AG09319 (cell line): ENCODE measurements around the gene MRPL34.
A peak's percentile ranks its signal among the peaks of the same experiment; 100 is the strongest.

Experiments
- DNase-seq: peaks from one replicate; pipeline ENCODE4 v3.0.0-alpha.2; 2010; ENCODE audit warnings: low read depth; ENCODE audit errors: extremely low read depth
- CTCF ChIP-seq: IDR thresholded peaks from 2 replicates; pipeline ENCODE4 v1.5.1; 2011; ENCODE audit warnings: low read depth, mild to moderate bottlenecking, inconsistent platforms, low read length, moderate library complexity

Gene MRPL34

GRCh38 chr19:17330262-17331044, 24.8 kb downstream of the MRPL34 start:
- TF ChIP-seq CTCF, result no peak

GRCh38 chr19:17331045-17331558, 25.4 kb downstream of the MRPL34 start:
- DNase-seq, result no peak
- no peak for TF ChIP-seq CTCF

More at GRCh38 chr19:17330262-17331044, 24.8 kb downstream of the MRPL34 start:
- no peak for DNase-seq

- no peak for TF ChIP-seq CTCF
Measured at GRCh38 chr19:17332360-17332676, 26.6 kb downstream of the MRPL34 start.

GRCh38 chr19:17332677-17333581, 27.3 kb downstream of the MRPL34 start:
- DNase-seq, result no peak

More at GRCh38 chr19:17332360-17332676, 26.6 kb downstream of the MRPL34 start:
- DNase-seq, result no peak

GRCh38 chr19:17333611-17334413, 28.1 kb downstream of the MRPL34 start:
- DNase-seq, result no peak
- TF ChIP-seq CTCF, result no peak

More at GRCh38 chr19:17332677-17333581, 27.3 kb downstream of the MRPL34 start:
- no peak for TF ChIP-seq CTCF

GRCh38 chr19:17334414-17335409, 29.0 kb downstream of the MRPL34 start, which contains the start of gene ANO8:
Gene ANO8, minus strand, starts transcription at chr19:17334855. Its CDS starts 185 bp downstream, at chr19:17334670.
- TF ChIP-seq CTCF, result no peak
- peak; percentile 98 for DNase-seq
